ENCODE results near the gene CCNDBP1.

GRCh38 chr15:43151688-43152087 is 33.5 kb upstream of the CCNDBP1 start:
- TF ChIP-seq CTCF (conservative IDR thresholded peaks at IDR 0.05; ENCODE audit: low read depth in 2 of 2) (no peak), POLR2AphosphoS5 (IDR thresholded peaks at IDR 0.05; ENCODE audit: low read depth) (no peak), EZH2 (IDR thresholded peaks at IDR 0.05; ENCODE audit: low read depth, unreplicated experiment) (no peak), EZH2phosphoT487 (IDR thresholded peaks at IDR 0.05; ENCODE audit: unreplicated experiment) (no peak), JUNB (IDR thresholded peaks at IDR 0.05; ENCODE audit: unreplicated experiment) (no peak), CREB1 (CRISPR knock-in tag; IDR thresholded peaks at IDR 0.05; ENCODE audit: low read depth) (no peak), ZNF462 (CRISPR knock-in tag; IDR thresholded peaks at IDR 0.05) (no peak), STAT1 (IDR thresholded peaks at IDR 0.05; ENCODE audit: unreplicated experiment) (no peak), ETS1 (IDR thresholded peaks at IDR 0.05) (no peak)
- TF ChIP-seq, protein P1, sequence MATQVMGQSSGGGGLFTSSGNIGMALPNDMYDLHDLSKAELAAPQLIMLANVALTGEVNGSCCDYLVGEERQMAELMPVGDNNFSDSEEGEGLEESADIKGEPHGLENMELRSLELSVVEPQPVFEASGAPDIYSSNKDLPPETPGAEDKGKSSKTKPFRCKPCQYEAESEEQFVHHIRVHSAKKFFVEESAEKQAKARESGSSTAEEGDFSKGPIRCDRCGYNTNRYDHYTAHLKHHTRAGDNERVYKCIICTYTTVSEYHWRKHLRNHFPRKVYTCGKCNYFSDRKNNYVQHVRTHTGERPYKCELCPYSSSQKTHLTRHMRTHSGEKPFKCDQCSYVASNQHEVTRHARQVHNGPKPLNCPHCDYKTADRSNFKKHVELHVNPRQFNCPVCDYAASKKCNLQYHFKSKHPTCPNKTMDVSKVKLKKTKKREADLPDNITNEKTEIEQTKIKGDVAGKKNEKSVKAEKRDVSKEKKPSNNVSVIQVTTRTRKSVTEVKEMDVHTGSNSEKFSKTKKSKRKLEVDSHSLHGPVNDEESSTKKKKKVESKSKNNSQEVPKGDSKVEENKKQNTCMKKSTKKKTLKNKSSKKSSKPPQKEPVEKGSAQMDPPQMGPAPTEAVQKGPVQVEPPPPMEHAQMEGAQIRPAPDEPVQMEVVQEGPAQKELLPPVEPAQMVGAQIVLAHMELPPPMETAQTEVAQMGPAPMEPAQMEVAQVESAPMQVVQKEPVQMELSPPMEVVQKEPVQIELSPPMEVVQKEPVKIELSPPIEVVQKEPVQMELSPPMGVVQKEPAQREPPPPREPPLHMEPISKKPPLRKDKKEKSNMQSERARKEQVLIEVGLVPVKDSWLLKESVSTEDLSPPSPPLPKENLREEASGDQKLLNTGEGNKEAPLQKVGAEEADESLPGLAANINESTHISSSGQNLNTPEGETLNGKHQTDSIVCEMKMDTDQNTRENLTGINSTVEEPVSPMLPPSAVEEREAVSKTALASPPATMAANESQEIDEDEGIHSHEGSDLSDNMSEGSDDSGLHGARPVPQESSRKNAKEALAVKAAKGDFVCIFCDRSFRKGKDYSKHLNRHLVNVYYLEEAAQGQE (IDR thresholded peaks at IDR 0.05; ENCODE audit: unreplicated experiment) = no peak
